Mucosa of descending colon (tissue), 3 donors: ENCODE measurements around the gene SMAD5. TPM values are rescaled to one million over a fixed set of nuclear protein-coding genes. Genes with fewer than 3 reads are reported as not detected.

Experiments
- ATAC-seq: fragments of 200-7000 bp; cut with Tn5 transposase; one replicate; pipeline ENCODE4 v1.9.1; 2020; ENCODE audit warnings: mild to moderate bottlenecking, moderate library complexity
- DNase-seq, 3 donors: peaks; one replicate each; pipeline ENCODE4 v3.0.0-alpha.2; 2020
- H3K36me3 ChIP-seq: fragments of 200-600 bp; one replicate; pipeline ENCODE4 v1.8.0; 2021; ENCODE audit warnings: low read depth, mild to moderate bottlenecking
- H3K4me1 ChIP-seq: fragments of 200-600 bp; one replicate; pipeline ENCODE4 v1.8.0; 2021; ENCODE audit warnings: low read depth, mild to moderate bottlenecking
- H3K4me3 ChIP-seq: fragments of 200-600 bp; one replicate; pipeline ENCODE4 v1.8.0; 2021; ENCODE audit warnings: mild to moderate bottlenecking
- H3K9me3 ChIP-seq: fragments of 200-600 bp; one replicate; pipeline ENCODE4 v1.8.0; 2021; ENCODE audit warnings: mild to moderate bottlenecking
- CTCF ChIP-seq: fragments of 200-600 bp; IDR thresholded peaks from one replicate; pipeline ENCODE4 v1.8.0; 2022; ENCODE audit warnings: antibody characterized with exemption, mild to moderate bottlenecking
- intact Hi-C, 2 donors: fragments of 100-400 bp; cut with DNase I in 1 of 2; cut with micrococcal nuclease in 1 of 2; formaldehyde crosslinking; loops; one replicate each; pipeline versions ENCODE4 v1.11.0 to v1.11.1; 2022; cut with DNase I, micrococcal nuclease
- total RNA-seq, 3 donors: library from RNA; stranded (reverse); fragmentation: NEBNext Ultra II Directional in 2 of 3; extraction: Animal tissue kit (Norgen Biotek cat#: 25700) in 2 of 3; gene quantifications; one replicate each; pipeline versions ENCODE4 v1.2.1 to v1.2.4, GENCODE V29; 2021 to 2023
- donor health status: DM: no; HTN: no; CAD: no; lungs with moderate emphysema.
- donor health status: DM: no; HTN: no; CAD: no.
- donor health status: DM: no; HTN: yes; CAD: no.

SMAD5 gene
- total RNA-seq, 3 donors from 2014 or later = 39.7 to 79.8 (median 42.0) TPM

DNA sequence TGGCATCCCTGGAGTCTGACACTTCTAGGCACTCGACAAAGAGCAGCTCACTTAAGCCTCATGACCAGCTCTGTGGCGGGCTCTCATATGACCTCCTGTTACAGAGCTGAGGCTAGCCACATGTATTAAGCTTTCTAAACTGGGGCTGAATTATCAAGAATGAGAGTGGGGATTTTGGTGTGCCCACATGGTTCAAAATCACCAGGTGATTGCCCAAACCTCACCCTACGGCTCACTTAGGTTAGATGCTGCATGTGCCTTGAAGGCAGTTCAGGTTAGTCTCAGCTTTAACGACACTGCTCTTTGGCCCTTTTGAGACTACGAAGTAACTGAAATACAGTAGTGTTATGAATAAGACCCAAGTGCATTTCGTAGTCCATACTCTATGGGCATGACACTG, 99.7 kb downstream of the SMAD5 start:
- no peak for TF ChIP-seq CTCF
- no peak overlapping the region for H3K4me3 ChIP-seq
- no peaks in the 10 kb centered on the region for H3K36me3 ChIP-seq
- intact Hi-C loops = no loop called here
- no peaks in the 10 kb centered on the region for H3K4me1 ChIP-seq
- ATAC-seq (no peak), DNase-seq (no peak)
- no peaks in the 10 kb centered on the region for H3K9me3 ChIP-seq

Other genes with a start within 250 kb of the SMAD5 start
- gene IL9, start 237.0 kb upstream of the SMAD5 start, total RNA-seq = not detected
- gene LECT2, start 177.9 kb upstream of the SMAD5 start, total RNA-seq = not detected
- 10 to 100 TPM; 26.8 to 77.1 (median 47.0) TPM for gene TGFBI, start 103.9 kb upstream of the SMAD5 start, total RNA-seq
- gene SMIM32, start 60.3 kb downstream of the SMAD5 start, total RNA-seq = 10 to 100 TPM in 1 of 3 donors, 1 to 10 TPM in 2; 1.3 to 14.4 (median 7.9) TPM
- under 1 TPM in 1 of 3 donors, not detected in 2; 0.16 TPM for gene TRPC7, start 232.7 kb downstream of the SMAD5 start, total RNA-seq